Stimulated activated CD8-positive, alpha-beta memory T cell treated with anti-CD3 and anti-CD28 coated beads, Interleukin-4, amount 100 ng/mL, for 24 hours (primary cell): ENCODE measurements around the gene PPM1N.
A peak's percentile ranks its signal among the peaks of the same experiment; 100 is the strongest.
"Not testable (repeated sequence)": the region's sequence is repeated elsewhere in the genome, so short reads cannot be mapped to it uniquely, and the experiment has no call there.

ENCODE experiments used
- DNase-seq: peaks from one replicate; pipeline ENCODE4 v3.0.0-alpha.2; 2020; ENCODE audit warnings: low read depth

Gene PPM1N

DNA sequence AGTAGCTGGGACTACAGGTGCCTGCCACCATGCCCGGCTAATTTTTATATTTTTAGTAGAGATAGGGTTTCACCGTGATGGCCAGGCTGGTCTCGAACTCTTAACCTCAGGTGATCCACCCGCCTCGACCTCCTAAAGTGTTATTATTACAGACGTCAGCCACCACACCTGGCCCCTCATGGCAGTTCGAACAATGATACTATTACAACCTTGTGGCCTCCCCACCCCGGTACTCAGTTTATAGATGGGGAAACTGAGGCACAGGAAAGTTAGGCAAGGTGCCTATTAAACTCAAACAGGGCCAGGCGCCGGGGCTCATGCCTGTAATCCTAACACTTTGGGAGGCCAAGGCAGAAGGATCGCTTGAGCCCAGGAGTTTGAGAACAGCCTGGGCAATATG, 12.1 kb downstream of the PPM1N start:
- not testable (repeated sequence) for DNase-seq

GRCh38 chr19:45511074-45511473, 12.8 kb downstream of the PPM1N start:
- no peak for DNase-seq

- DNase-seq = no peak
Measured at GRCh38 chr19:45512881-45513483, 14.7 kb downstream of the PPM1N start.

- no peak for DNase-seq
Measured at GRCh38 chr19:45514376-45515051, 16.3 kb downstream of the PPM1N start.

DNA sequence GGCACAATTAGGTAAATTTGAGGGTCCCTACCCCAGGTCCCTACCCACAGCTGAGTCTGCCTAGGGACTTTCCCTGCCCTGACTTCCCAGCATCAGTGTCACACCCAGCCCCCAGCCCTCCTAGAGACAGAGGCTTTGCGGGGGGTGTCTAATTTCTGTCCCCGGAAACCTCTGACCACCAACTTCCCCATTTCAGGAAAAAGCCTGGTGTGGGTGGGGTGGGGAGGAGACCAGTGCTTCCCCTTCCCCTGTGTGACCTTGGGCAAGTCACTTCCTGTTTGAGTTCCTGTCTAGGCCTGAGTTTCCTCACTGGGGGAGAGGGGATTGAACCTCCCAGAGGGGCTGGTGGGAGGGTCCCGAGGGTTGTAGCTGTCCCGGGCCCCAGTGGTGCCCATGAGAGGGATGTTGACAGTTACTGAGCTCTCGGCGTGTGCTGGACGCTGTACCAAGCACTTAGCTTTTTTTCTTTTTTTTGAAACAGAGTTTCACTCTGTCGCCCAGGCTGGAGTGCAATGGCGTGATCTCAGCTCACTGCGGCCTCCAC, 16.9 kb downstream of the PPM1N start:
- no peak for DNase-seq

GRCh38 chr19:45515807-45516401, 17.7 kb downstream of the PPM1N start:
- DNase-seq = no peak

DNA sequence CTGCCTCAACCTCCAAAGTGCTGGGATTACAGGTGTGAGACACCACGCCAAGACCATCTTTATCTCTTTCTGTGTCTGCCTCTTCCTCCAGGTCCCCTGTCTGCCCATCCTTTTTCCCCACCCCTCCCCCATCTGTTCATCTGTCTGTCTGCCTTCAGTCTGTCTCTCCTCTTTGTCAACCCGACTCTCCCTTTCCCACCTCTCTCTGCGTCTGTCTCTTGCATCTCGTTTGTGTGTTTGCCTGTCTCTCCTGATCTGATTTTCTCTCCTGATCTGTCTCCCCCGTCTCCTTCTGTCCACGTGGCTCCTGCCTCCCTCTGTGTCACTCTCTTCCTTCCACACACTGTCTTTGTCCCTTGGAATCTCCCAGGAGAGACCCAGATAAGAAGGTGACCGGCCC, 19.0 kb downstream of the PPM1N start:
- DNase-seq = no peak

DNA sequence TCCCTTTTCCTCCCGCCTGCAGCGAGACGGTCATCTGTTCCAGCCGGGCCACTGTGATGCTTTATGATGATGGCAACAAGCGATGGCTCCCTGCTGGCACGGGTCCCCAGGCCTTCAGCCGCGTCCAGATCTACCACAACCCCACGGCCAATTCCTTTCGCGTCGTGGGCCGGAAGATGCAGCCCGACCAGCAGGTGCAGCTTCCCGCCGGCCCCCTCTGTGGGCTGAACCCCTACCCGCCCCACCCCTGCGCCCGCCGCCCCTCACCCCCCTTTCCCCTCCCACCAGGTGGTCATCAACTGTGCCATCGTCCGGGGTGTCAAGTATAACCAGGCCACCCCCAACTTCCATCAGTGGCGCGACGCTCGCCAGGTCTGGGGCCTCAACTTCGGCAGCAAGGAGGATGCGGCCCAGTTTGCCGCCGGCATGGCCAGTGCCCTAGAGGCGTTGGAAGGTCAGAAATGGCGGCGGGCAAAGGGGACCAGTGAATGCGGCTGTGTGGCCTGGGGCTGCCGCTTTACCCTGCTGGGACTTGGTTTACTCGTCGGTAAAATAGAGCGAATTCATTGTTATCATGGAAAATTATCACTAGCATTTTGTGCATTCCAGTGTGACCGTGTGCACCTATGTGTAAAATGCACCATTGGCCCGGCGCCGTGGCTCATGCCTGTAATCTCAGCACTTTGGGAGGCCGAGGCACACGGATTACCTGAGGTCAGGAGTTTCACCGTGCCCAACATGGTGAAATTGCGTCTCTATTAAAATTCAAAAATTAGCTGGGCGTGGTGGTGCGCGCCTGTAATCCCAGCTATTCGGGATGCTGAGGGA, 19.6 kb downstream of the PPM1N start:
- no peak for DNase-seq

DNA sequence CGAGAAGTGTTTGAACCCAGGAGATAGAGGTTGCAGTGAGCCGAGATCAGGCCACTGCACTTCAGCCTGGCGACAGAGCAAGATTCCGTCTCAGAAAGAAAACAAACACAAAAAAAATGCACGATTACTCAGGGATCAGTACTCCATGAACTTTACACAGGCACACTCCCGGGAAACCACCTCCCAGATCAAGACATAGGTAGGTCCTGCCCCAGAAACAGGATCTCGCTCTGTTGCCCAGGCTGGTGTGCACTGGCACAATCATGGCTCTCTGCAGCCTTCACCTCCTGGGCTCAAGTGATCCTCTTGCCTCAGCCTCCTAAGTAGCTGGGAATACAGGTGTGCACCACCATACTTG, 20.2 kb downstream of the PPM1N start:
- no peak for DNase-seq

- no peak for DNase-seq
Measured at GRCh38 chr19:45522010-45522941, 24.0 kb downstream of the PPM1N start.

DNA sequence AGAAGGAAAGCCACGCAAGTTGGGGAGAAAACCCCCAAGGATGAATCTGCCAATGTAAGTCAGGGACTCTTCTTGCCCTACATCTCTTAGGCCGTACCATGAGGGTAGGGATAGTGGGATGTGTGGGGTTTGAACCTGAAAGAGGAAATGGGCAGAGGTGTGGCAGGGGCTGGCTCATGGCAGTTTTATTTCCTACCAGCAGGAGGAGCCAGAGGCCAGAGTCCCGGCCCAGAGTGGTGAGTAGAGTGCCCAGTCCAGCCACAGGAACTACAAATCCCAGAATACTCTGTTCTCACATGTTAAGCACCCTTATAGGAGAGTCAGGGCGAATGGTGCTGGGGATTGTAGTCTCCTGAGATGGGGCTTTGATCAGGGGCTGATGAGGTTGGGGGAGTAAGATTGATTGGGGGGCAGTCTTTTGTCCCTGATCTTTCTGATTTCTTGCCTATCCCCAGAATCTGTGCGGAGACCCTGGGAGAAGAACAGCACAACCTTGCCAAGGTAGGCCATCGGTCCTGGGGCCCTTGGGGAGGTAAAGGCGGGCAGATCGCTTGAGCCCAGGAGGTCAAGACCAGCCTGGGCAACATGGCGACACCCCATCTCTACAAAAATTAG, 25.5 kb downstream of the PPM1N start:
- peak; percentile 52 for DNase-seq

DNA sequence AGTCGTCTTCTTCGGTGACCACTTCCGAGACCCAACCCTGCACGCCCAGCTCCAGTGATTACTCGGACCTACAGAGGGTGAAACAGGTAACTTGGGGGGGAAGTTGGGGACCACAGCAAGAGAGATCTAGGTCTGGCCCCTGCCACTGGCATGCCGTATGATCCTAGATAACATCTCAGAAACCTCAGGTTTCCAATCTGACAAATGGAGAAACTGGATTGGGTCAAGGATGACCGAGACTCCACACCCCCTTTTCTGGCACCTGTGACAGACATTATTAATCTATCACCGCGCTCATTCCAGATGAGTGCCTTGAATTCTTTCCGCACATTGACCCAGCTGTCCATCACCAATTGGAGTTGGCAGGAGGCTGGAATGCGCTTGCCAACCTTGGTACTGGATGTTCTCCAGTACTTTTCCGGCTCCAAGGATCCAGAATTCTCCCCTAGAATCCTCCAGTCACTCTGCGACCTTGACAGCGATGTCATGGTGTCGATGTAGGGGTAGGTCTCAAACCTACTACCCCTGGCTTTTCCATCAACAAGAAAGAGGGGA, 26.4 kb downstream of the PPM1N start:
- no peak for DNase-seq

DNA sequence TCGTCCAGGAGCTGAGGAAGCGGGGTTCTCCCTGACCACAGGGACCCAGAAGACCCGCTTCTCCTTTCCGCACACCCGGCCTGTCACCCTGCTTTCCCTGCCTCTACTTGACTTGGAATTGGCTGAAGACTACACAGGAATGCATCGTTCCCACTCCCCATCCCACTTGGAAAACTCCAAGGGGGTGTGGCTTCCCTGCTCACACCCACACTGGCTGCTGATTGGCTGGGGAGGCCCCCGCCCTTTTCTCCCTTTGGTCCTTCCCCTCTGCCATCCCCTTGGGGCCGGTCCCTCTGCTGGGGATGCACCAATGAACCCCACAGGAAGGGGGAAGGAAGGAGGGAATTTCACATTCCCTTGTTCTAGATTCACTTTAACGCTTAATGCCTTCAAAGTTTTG, 27.9 kb downstream of the PPM1N start:
- no peak for DNase-seq

DNA sequence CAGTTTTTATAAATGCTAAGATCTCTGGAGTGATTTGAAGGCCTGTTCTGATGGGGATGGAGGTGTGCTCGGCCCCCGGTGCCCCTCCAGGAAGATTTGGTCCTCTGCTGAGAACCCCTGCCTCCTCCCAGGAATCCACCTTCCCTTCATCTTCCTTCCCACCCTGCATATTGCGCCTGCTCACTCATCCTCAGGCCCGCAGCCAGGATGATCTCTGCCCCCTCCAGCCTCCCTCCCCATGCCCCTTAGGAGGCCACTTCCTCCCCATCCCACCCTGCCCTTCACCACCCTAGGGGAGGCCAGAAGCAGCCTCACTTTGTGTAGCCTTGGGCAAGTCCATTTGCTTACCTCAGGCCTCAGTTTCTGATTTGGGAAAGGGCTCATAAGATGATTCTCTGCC, 28.7 kb downstream of the PPM1N start:
- no peak for DNase-seq

DNA sequence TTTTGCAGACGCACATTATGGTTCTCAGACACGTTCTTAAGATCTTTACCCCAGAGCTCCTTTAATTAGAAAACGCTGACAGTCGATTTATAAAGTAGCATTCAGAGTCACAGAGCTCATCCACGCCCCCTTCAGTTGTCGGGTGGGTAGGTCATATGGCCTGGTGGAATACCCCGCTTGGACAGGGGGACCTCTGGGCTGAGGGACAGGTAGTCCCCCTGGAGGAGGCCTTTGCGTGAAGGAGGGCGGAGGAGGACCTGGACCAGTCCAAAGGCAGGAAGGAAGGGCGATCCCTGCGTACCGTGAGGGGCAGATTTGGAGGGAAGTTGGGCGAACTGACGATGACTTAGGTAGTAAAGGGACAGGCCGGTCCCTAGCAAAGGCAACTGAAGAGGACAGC, 29.5 kb downstream of the PPM1N start:
- no peak for DNase-seq

GRCh38 chr19:45528149-45528743, 30.0 kb downstream of the PPM1N start:
- DNase-seq = no peak

DNA sequence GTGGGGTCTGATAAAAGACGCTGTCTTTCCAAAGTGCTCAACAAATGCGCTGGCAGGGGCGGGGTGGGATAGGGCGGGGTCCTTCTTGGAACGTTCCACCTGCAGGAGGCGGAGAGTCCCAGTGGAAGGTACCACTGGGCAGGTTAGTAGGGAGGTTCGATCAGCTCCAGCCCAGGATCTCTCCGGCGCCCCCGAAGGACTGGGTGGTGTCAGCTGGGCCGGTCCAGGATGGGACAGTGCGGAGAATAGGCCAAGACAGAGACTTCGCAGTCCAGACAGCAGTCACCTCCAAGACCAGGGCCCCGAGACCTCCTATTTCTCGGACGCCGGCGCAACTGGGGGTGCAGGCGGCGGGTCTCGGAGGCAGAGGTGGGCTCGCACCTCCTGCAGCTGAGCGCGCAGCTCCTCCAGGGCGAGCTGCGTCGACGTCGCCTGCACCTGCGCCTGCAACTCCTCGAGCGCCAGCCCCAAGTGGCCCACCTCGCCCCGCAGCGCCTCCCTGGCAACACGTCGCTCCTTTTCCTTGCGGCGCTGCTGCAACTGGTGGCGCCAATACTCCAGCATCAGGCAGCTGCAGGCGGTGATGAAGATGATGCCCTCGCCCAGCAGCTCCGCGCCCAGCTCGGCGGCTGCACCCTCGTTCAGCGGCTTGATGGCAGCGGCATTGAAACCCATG, 30.6 kb downstream of the PPM1N start:
- no peak for DNase-seq

DNA sequence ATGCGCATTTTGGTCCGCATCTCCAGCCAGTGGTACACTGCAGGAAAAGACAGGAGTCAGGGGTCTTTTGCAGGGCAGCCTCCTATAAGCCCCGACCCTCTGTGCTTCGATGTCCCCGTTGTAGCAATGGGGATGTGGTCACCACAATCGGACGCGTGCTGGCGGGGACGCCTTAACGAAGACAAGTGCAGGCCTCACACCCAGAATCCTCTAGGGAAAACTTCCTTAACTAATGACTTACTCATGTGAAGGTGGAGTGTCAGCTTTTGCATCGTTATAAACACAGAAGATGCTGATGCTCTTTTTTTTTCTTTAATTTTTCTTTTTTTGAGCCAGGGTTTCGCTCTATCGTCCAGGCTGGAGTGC, 31.2 kb downstream of the PPM1N start:
- DNase-seq = no peak

DNA sequence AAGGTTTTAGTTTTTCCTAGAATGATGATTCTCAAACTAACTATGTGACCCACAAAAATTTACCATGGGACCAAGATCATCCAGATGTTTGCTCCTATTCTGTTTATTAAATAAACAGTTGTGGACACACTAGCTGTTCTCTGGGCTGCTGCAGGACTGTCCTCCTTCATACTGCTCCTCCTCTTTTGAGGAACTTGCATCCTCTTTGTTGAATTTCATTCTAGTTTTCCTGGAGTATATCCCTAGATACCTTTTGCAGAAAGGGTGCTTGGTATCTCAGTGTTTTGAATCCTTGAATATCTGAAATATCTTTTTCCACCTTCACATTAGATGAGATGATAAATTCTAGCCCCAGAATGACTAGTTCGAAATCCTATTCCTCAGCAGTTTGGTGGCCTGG, 33.1 kb downstream of the PPM1N start:
- DNase-seq = no peak

- no peak for DNase-seq
Measured at GRCh38 chr19:45539459-45539858, 41.2 kb downstream of the PPM1N start.
